Fibroblast of villous mesenchyme (primary cell): ENCODE measurements around the gene NT5C3A. TPM values are rescaled to one million over a fixed set of nuclear protein-coding genes. Genes with fewer than 3 reads are reported as not detected.

Source experiments
- DNase-seq: peaks from one replicate; pipeline ENCODE4 v3.0.0-alpha.2; 2010; ENCODE audit warnings: low read depth
- H3K4me3 ChIP-seq: 2 replicates; pipeline ENCODE4 v1.5.1; 2011; ENCODE audit warnings: low read depth, mild to moderate bottlenecking, low read length
- total RNA-seq: library from RNA; depleted of rRNA; stranded (reverse); fragments of >200 nt; gene quantifications from 2 replicates; pipeline ENCODE4 v1.2.3, GENCODE V29; 2012
- TF ChIP-seq, protein P1 (sequence below): IDR thresholded peaks from 2 replicates; pipeline ENCODE4 v1.5.1; 2012; ENCODE audit warnings: low read depth, mild to moderate bottlenecking, low read length; ENCODE audit not compliant: insufficient read depth

The NT5C3A gene
- total RNA-seq = 18.4 and 23.3 TPM in 2 replicates

DNA sequence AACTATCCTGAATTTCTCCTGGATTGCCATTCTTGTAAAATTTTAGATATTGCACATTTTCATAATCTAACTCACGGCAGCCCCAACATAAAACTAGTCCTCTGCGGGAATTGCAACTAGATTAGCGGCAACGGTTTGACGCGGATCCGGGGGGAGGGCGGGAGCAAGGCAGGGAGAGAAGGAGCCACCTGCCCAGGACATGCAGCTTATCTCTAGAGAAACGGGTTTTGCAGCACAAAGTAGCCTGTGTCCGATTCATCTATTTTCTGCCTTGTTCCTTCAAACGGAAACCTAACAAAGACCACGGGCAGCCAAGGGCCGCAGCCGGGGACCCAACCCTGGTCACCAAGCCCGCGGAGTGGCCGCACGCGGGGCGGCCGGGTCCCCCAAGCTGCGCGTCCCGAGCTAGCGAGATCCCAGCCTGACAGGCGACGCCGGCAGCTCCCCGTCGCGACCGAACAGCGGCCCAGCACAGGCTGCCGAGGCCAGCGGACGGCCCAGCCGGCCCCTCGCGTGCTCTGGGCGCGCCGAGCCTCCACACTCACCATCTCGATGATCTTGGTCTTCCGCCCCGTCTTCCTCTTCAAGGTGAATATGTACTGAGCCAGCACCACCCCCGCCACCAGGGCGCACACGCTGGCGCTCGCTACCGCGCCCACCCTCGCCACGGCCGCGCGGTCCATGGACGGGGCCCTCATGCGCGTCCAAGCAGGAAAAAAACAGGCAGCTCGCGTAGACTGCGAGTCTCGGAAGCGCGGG lies at the start of gene NT5C3A:
Gene NT5C3A, minus strand, starts transcription at position 754 of the 759 bp plus-strand sequence. Its CDS starts 71 bp downstream, at position 683.
- TF ChIP-seq, protein P1, sequence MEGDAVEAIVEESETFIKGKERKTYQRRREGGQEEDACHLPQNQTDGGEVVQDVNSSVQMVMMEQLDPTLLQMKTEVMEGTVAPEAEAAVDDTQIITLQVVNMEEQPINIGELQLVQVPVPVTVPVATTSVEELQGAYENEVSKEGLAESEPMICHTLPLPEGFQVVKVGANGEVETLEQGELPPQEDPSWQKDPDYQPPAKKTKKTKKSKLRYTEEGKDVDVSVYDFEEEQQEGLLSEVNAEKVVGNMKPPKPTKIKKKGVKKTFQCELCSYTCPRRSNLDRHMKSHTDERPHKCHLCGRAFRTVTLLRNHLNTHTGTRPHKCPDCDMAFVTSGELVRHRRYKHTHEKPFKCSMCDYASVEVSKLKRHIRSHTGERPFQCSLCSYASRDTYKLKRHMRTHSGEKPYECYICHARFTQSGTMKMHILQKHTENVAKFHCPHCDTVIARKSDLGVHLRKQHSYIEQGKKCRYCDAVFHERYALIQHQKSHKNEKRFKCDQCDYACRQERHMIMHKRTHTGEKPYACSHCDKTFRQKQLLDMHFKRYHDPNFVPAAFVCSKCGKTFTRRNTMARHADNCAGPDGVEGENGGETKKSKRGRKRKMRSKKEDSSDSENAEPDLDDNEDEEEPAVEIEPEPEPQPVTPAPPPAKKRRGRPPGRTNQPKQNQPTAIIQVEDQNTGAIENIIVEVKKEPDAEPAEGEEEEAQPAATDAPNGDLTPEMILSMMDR = no peak
- peak; percentile 38 for DNase-seq
- H3K4me3 ChIP-seq = peak within 1 kb of the TSS; percentile 93

GRCh38 chr7:33111614-33112013 lies 49.0 kb upstream of the NT5C3A start:
- no peak for DNase-seq
- no peak overlapping the region for H3K4me3 ChIP-seq
- TF ChIP-seq, protein P1 = no peak

- TF ChIP-seq, protein P1 = no peak
- no peak for DNase-seq
- peak overlapping the region; percentile 63 for H3K4me3 ChIP-seq
These were observed 47.2 kb upstream of the NT5C3A start for GRCh38 chr7:33109758-33110238.

DNA sequence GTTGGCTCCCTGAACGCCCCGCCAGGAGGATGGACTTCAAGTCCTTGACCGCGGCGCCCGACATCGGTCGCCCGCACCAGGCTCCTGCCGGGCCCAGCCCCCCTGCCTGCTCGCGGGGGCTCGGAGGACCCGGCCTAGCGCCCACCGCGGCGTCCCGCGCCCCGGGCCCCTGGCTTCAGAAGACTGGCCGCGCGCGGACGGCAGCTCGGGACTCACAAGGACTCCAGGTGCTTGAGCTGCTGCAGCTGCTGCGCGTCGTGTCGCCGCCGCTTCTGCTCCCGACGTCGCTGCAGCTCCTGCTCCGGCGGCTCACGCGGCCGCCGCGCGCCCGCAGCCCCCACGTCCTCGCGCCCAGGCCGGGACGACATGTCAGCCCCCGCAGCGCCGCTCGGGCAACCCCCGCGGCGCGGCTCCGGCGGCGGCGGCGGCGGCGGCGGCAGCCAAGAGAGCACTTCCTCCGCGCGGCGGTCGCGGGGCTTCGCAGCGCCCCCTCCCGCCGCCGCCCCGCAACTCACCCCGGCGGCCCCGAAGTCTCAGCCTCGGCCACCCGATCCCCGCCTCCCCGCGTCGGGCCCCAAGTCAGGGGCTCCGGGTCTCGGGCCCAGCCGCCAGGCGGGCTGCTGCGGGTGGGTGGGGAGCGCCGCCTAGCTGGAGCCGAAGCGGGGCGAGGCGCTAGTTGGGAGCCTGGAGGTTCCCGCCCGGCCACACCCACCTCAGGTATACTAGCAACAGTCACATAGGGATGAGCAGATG lies 46.6 kb upstream of the NT5C3A start, which contains the start of gene RP9:
Gene RP9, minus strand, starts transcription at position 400 of the 753 bp plus-strand sequence. Its CDS starts 32 bp downstream, at position 368.
- DNase-seq = peak; percentile 65
- TF ChIP-seq, protein P1 = peak; percentile 41
- peak within 1 kb of the TSS; percentile 80 for H3K4me3 ChIP-seq

DNA sequence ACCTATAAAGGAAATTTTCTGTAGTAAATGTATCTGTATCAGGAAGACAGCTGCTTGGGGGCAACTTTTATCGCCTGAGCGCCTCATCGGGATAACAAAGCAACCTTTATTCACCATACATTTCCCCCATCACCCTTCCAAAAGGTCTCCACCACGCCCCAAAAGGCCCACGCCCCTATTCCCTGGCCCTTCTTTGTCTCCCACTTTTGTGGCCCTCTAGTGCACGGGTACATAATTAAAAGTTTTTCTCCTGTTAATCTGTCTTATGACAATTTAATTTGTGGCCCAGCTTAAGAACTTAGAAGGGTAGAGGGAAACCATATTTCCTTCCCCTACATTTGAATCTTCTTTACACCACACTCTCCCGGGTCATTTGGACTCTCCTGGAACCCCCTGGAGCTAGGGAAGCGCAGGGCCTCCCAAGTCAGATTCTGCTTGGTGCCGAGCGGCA lies 46.0 kb upstream of the NT5C3A start:
- TF ChIP-seq, protein P1 = peak; percentile 1
- peak overlapping the region; percentile 80 for H3K4me3 ChIP-seq
- no peak for DNase-seq

GRCh38 chr7:33107136-33108066 lies 44.8 kb upstream of the NT5C3A start:
- peak; percentile 62 for DNase-seq
- TF ChIP-seq, protein P1 = peak; percentile 48
- peak overlapping the region; percentile 80 for H3K4me3 ChIP-seq
